HUES48 (cell line): ENCODE data around the gene ARMH3.

Experiments
- H3K27ac ChIP-seq: one replicate; pipeline ENCODE4 v1.7.0; 2013; ENCODE audit warnings: low read depth, low read length, inconsistent platforms
- H3K27me3 ChIP-seq: 2 replicates; pipeline ENCODE4 v1.6.1; 2013; ENCODE audit warnings: mild to moderate bottlenecking, low read length; ENCODE audit not compliant: control insufficient read depth, insufficient read depth
- H3K36me3 ChIP-seq: 2 replicates; pipeline ENCODE4 v1.6.1; 2013; ENCODE audit warnings: low read length; ENCODE audit not compliant: control insufficient read depth, insufficient read depth
- H3K4me1 ChIP-seq: 2 replicates; pipeline ENCODE4 v1.6.1; 2013; ENCODE audit warnings: mild to moderate bottlenecking, low read length; ENCODE audit not compliant: control insufficient read depth, insufficient read depth
- H3K4me3 ChIP-seq: 2 replicates; pipeline ENCODE4 v1.5.1; 2013; ENCODE audit warnings: mild to moderate bottlenecking, low read depth, low read length
- H3K9ac ChIP-seq: 2 replicates; pipeline ENCODE4 v1.6.1; 2013; ENCODE audit warnings: mild to moderate bottlenecking, low read depth, low read length, moderate library complexity
- H3K9me3 ChIP-seq: 2 replicates; pipeline ENCODE4 v1.6.1; 2013; ENCODE audit warnings: low read length; ENCODE audit not compliant: control insufficient read depth, insufficient read depth

ARMH3 gene

DNA sequence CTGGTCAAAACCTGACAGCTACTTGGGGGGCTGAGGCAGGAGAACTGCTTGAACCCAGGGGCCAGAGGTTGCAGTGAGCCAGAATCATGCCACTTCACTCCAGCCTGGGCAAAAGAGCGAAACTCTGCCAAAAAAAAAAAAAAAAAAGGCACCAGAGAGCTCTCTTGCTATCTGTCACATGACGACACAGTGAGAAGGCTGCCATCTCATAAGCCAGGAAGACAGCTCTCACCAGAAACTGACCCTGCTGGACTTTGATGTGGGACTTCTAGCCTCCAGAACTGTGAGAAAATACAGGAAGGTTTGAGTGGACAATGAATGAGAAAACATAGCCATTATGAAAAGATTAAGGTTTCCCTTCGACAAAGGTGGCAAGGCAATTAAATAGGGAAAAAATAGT is 161.2 kb downstream of the ARMH3 start:
- Histone ChIP-seq H3K27me3 (no peaks in the 10 kb centered on the region), H3K4me1 (peaks cover 6% of the 10 kb centered on the region; the same call in 1 of the 2 replicates), H3K9me3 (no peaks in the 10 kb centered on the region), H3K27ac (no peak overlapping the region), H3K36me3 (no peaks in the 10 kb centered on the region), H3K9ac (no peak overlapping the region), H3K4me3 (no peak overlapping the region)

DNA sequence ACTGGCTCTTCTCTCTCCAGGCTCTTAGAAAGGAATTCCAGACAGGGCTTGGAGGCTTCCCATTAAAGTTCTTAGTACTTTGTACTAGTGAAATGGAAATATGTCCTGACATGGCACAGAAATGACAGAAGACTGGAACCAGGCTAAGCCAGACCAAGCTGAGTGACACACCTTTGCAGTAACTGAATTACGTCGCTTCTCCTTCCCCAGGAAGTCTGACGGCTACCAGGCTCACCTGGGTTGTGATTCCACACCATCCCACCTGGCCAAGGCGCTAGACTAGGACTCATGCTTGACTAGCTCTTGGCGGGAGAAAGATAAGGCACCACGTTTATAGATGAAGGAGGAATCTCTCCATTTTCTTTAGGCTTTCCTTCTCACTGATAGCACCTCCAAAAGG is 161.7 kb downstream of the ARMH3 start:
- H3K9ac ChIP-seq: no peak overlapping the region
- no peaks in the 10 kb centered on the region for H3K36me3 ChIP-seq

DNA sequence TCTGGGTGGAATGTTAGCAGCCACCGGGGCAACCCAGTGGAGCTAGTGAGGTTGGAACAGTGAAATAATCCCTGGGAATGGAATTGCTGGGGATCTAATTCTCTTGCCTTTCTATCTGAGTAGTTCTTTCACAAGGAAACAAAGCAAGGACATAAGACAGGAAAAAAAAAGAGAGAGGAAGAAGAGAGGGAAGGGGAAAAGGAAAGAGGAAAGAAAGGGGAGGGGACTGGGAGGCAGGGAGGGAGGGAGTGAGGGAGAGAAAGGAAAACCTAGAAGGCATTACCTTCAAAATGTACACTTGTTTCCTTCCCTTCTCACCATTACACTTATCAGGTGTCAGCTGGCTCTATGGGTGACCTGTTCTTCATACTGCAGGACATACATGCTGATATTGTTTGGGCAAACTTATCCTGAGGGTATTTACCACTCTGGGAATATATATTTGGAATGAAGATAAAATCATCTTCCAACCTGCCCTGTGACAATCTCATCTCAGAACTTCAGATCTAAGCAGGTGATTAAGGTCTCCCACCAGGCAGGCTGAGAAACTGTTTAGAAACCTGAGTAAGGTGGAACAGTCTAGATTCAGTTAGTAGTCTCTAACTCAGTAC is 162.4 kb downstream of the ARMH3 start:
- no peaks in the 10 kb centered on the region for H3K27me3 ChIP-seq
- H3K4me3 ChIP-seq: no peak overlapping the region
- no peaks in the 10 kb centered on the region for H3K9me3 ChIP-seq
- H3K36me3 ChIP-seq: no peaks in the 10 kb centered on the region
- no peak overlapping the region for H3K9ac ChIP-seq
- H3K27ac ChIP-seq: no peak overlapping the region
- H3K4me1 ChIP-seq: no peaks in the 10 kb centered on the region

More for the DNA sequence above, 161.7 kb downstream of the ARMH3 start:
- Histone ChIP-seq H3K27ac (no peak overlapping the region), H3K4me1 (0 out of 2 replicates have a peak, but pooled peaks cover 1% of the 10 kb centered on the region), H3K27me3 (no peaks in the 10 kb centered on the region), H3K9me3 (no peaks in the 10 kb centered on the region), H3K4me3 (no peak overlapping the region)

DNA sequence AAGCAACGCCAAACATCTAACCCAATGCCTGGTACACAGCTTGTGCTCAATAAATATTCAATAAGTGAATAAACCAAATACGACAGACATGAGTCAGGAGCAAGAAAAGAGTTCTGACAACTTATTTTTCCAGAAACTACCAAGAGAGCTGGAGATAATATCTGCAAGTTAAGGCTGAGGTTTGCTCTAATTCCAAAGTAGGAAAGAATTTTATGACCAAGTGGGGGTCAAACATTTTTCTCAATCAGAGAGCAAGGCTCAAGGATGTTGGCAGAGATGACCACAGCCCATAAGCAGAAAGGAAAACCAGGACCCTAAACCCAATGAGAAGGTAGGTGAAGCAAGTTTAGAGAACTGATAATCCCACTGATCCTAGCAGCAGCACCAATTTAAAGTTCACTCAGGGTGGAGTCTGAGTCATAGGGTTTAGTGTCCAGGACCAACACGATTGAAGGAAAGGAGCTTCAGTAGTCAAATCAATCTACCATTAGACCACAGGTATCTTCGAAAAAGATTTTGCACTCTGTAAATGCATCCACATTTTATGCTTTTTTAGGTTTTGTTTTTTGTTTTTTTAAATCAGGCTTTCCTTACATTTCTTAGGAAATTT is 163.1 kb downstream of the ARMH3 start:
- Histone ChIP-seq H3K9me3 (no peaks in the 10 kb centered on the region), H3K9ac (no peak overlapping the region), H3K36me3 (no peaks in the 10 kb centered on the region), H3K27me3 (no peaks in the 10 kb centered on the region), H3K4me3 (no peak overlapping the region), H3K27ac (no peak overlapping the region), H3K4me1 (no peaks in the 10 kb centered on the region)

DNA sequence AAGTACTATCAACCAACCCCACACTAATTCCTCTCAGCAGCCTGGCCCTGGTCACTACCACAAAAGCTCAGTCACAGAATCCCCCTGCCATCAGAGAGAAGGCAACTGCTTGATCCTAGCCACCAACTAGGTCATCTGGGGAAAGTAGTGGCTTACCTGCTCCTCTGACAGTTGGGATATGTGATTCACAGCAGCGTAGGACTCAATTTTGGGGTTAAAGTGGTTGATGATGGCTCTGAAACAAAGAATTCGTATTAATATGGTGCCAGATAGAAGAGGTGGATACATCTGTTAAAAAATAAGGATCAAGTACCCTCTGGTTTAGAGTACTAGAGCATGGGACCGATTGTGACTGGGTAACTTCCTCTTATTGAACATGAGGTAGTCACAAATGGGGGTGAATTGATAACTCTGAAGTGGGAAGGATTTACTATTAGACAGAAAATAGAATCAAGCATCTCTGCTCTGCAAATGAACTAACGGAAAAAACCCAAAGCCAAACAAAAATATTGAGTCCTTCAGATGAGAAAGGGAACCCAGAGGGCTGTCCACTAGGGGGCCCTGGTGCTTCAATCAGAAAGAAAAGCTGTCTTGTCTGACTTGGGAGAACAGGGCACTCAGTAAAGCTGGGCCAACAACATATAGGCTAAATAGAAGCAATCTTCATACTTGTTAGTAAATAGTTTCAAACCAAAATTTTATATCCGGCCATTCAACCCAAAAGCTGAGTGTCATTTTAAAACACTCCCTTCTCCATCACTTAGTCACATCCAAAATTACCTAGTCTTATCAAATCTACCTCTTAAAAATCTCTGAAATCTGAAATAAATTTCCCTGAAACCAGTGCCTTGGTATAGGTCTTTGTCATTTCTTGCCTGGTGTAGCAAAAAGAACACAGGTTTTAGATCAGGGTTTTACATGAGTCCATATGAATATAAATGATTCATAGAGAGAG is 166.4 kb downstream of the ARMH3 start:
- no peak overlapping the region for H3K9ac ChIP-seq
- H3K4me3 ChIP-seq: no peak overlapping the region
- no peaks in the 10 kb centered on the region for H3K4me1 ChIP-seq

DNA sequence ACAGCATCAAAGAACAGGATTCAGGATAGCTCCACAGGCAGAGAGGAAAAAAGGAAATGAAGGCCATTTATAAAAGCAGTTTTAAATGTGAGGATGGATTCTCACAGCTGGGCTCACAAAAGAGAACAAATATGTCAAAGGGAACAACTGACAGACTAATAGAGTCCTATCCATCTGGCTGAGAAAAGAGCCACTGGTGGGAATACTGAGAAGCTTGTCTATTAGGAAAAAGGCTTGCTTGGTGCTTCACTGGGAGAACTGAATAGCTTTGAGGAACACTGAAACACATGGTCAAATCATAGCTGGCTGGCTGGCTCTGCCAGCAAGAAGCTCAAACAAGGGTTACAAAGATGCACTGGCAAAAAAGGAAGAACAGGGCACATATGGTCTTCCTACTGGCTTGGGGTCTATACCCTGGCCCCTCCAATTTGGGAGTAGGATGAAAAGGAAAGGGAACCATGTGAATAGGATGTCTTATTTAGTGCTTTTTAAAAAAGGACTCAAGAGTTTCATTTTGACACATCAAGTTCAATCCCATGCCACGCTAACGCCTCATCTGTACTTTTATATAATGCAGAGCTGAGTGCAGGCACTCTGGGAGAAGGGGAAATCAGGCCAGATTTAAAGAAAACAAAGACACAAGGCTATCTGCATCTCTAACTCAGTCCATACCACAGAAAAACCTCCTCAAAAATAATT is 167.6 kb downstream of the ARMH3 start:
- no peak overlapping the region for H3K4me3 ChIP-seq
- H3K4me1 ChIP-seq: no peaks in the 10 kb centered on the region
- no peak overlapping the region for H3K9ac ChIP-seq
- H3K27ac ChIP-seq: no peak overlapping the region
- no peaks in the 10 kb centered on the region for H3K27me3 ChIP-seq
- no peaks in the 10 kb centered on the region for H3K36me3 ChIP-seq
- H3K9me3 ChIP-seq: no peaks in the 10 kb centered on the region

More for the DNA sequence above, 166.4 kb downstream of the ARMH3 start:
- H3K36me3 ChIP-seq: no peaks in the 10 kb centered on the region
- H3K27me3 ChIP-seq: no peaks in the 10 kb centered on the region
- no peaks in the 10 kb centered on the region for H3K9me3 ChIP-seq
- no peak overlapping the region for H3K27ac ChIP-seq

DNA sequence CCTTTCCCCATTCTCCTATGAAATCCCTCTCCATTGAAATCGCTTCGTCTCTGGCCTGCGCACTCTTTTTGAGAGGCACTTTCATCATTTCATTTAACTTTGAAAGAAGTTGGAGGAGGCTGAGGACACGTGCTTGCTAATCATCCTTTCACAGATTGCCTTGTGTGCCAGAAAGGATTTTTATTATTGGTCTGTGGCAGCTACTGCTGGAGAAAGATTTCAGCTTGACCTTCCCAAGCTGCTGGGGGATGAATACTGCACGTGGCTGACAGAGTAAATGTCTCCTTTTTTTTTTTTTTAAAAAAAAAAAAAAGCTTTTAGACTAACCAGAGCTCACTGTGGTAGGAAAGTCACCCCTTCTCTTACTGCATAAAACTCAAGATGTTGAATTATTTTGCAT is 168.2 kb downstream of the ARMH3 start:
- Histone ChIP-seq H3K9me3 (no peaks in the 10 kb centered on the region), H3K9ac (no peak overlapping the region), H3K27me3 (no peaks in the 10 kb centered on the region), H3K36me3 (no peaks in the 10 kb centered on the region), H3K27ac (no peak overlapping the region), H3K4me1 (no peaks in the 10 kb centered on the region), H3K4me3 (no peak overlapping the region)

DNA sequence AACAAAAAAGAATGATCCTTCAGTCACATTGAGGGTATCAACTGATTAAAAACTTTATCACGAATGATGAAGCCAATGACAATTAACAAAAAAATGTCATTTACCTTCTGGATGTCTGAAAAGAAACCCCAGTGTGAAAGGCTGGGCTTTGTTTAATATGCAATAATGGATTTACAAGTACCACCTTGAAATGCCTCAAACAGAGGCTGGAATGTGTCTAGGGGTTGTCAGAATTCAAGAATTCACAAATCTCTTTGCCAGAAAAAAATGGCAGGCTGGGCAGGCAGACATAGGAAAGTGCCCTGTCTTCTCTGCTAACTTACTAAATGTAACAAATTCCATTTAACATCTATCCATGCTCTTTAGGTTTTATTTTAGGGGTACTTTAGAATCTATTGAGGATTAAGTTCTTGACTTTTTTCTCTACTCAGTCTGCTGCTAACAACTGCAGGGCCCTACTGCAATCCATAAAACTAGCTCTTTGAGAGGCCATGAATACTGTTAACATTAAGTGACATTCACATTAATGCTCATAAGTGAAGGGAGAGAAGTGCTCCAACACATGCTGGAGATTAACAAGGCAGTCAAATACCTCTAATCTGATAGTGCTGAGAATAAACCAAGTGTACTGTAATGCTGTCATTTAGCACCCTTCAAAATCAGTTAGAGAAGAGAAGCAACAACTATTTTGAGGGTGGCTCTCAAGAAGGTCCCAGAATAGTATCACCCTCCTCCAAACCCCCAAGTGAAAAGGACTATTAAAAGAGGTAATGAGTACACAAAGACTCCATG is 169.3 kb downstream of the ARMH3 start:
- Histone ChIP-seq H3K27me3 (no peaks in the 10 kb centered on the region), H3K4me3 (no peak overlapping the region), H3K4me1 (no peaks in the 10 kb centered on the region), H3K9me3 (no peaks in the 10 kb centered on the region), H3K9ac (no peak overlapping the region), H3K27ac (no peak overlapping the region), H3K36me3 (no peaks in the 10 kb centered on the region)

DNA sequence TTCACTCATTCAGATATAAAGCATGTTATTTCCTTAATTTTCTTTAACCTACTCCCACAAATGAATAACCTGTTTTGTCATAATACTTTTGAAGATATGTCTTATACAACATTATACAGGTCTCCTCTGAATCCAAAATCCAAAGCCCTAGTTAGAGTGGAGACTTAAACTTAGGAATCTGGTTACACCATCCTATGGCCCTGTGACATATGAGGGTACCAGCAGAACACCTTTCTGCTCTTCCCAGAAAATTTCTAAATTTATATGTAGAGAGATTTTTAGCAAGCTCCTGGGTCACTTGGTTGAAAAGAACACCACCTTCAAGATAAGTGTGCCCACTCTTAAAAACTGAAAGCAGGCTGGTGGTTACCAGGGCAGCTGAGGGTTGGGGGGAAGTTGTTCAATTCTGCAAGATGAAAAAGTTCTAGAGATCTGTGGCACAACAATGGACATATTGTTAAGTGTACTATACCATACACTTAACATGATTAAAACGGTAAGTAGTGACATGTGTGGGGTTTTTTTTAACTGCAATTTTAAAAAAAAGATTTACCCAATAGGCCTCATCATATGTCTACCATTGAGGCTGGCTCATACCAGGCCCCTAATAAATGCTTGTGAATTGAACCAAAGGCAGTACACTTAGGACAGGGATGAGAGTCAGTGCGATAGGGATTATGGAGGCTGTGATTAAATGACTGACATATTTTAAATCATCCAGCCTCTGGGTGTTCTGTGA is 174.8 kb downstream of the ARMH3 start:
- no peak overlapping the region for H3K27ac ChIP-seq
- H3K4me3 ChIP-seq: no peak overlapping the region
- H3K9me3 ChIP-seq: no peaks in the 10 kb centered on the region
- H3K9ac ChIP-seq: no peak overlapping the region
- H3K4me1 ChIP-seq: no peaks in the 10 kb centered on the region
- H3K36me3 ChIP-seq: no peaks in the 10 kb centered on the region
- H3K27me3 ChIP-seq: no peaks in the 10 kb centered on the region

DNA sequence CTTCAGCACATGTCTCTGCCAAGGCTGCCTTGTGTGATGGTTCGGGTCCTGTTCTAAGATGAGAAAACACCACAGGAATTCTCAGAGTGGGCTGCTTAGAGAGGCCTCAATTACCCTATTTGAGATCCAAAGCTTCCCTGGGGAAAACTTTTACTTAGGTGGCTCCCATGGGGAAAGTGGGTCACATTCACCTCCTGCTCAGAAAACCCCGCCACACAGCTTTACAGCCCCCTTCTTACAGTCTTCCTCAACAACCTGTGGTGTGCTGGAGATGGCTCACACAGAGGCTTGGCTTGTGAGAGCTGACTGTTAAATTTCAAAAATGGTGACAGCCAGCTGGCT is 175.8 kb downstream of the ARMH3 start:
- Histone ChIP-seq H3K4me3 (no peak overlapping the region), H3K9ac (no peak overlapping the region), H3K27me3 (no peaks in the 10 kb centered on the region), H3K4me1 (no peaks in the 10 kb centered on the region), H3K9me3 (no peaks in the 10 kb centered on the region), H3K36me3 (no peaks in the 10 kb centered on the region), H3K27ac (no peak overlapping the region)
